Neural cell (in vitro differentiated cells): ENCODE measurements around the gene BTG4. TPM values are rescaled to one million over a fixed set of nuclear protein-coding genes. Genes with fewer than 3 reads are reported as not detected.

Source experiments
- H2AFZ ChIP-seq: fragments of 200-600, 300-800 bp; sonication (generic), shearing (Covaris generic); 2 replicates; pipeline ENCODE4 v1.6.0; 2014; ENCODE audit warnings: low read depth, mild to moderate bottlenecking, antibody characterized with exemption, low read length, moderate library complexity
- H3F3A ChIP-seq: fragments of 200-600 bp; shearing (Covaris generic); 2 replicates; pipeline ENCODE4 v1.6.1; 2016; ENCODE audit warnings: mild to moderate bottlenecking, moderate library complexity, mixed read lengths, antibody characterized with exemption, low read length; ENCODE audit not compliant: insufficient read depth, poor library complexity, severe bottlenecking
- H3K27ac ChIP-seq: fragments of 200-600, 300-800 bp; sonication (generic), shearing (Covaris generic); 2 replicates; pipeline ENCODE4 v1.5.1; 2014; ENCODE audit warnings: mild to moderate bottlenecking, low read length, moderate library complexity
- H3K27me3 ChIP-seq: fragments of 300-800, 200-600 bp; sonication (generic), shearing (Covaris generic); 2 replicates; pipeline ENCODE4 v1.6.0; 2014; ENCODE audit warnings: mild to moderate bottlenecking, low read depth, low read length, moderate library complexity; ENCODE audit not compliant: insufficient read depth
- H3K36me3 ChIP-seq: fragments of 300-800, 200-600 bp; sonication (generic), shearing (Covaris generic); 2 replicates; pipeline ENCODE4 v1.5.1; 2014; ENCODE audit warnings: mild to moderate bottlenecking, antibody characterized with exemption, low read length, moderate library complexity; ENCODE audit not compliant: insufficient read depth
- H3K4me2 ChIP-seq: fragments of 300-800, 200-600 bp; sonication (generic), shearing (Covaris generic); 2 replicates; pipeline ENCODE4 v1.6.0; 2014; ENCODE audit warnings: mild to moderate bottlenecking, low read length
- H3K4me3 ChIP-seq: fragments of 300-800, 200-600 bp; sonication (generic), shearing (Covaris generic); 2 replicates; pipeline ENCODE4 v1.5.1; 2014; ENCODE audit warnings: mild to moderate bottlenecking, low read length, moderate library complexity
- H3K79me2 ChIP-seq: fragments of 200-600 bp; shearing (Covaris generic); replicated peaks from 2 replicates; pipeline ENCODE4 v1.6.0; 2014; ENCODE audit warnings: mild to moderate bottlenecking, low read length, moderate library complexity; ENCODE audit not compliant: insufficient read depth
- H3K9ac ChIP-seq: fragments of 300-800, 200-600 bp; sonication (generic), shearing (Covaris generic); 2 replicates; pipeline ENCODE4 v1.6.1; 2016; ENCODE audit warnings: mild to moderate bottlenecking, low read length, mixed read lengths
- H3K9me2 ChIP-seq: fragments of 200-600 bp; shearing (Covaris generic); 2 replicates; pipeline ENCODE4 v1.6.1; 2016; ENCODE audit warnings: mild to moderate bottlenecking, low read length, mixed read lengths; ENCODE audit not compliant: insufficient read depth
- H3K9me3 ChIP-seq: fragments of 200-600, 300-800 bp; sonication (generic), shearing (Covaris generic); 2 replicates; pipeline ENCODE4 v1.6.1; 2016; ENCODE audit warnings: mild to moderate bottlenecking, mixed run types, low read length, moderate library complexity, mixed read lengths
- H4K20me1 ChIP-seq: fragments of 200-600 bp; shearing (Covaris generic); 2 replicates; pipeline ENCODE4 v1.6.1; 2016; ENCODE audit warnings: mild to moderate bottlenecking, mixed run types; ENCODE audit not compliant: insufficient read depth
- EP300 ChIP-seq: fragments of 450-650 bp; conservative IDR thresholded peaks from 2 replicates; pipeline ENCODE4 v1.6.1; 2014; ENCODE audit warnings: antibody characterized with exemption, mild to moderate bottlenecking, moderate library complexity; ENCODE audit not compliant: poor library complexity, severe bottlenecking
- EZH2 ChIP-seq: fragments of 200-600, 300-800 bp; shearing (Covaris generic), sonication (generic); IDR thresholded peaks from 2 replicates; pipeline ENCODE4 v1.6.1; 2014; ENCODE audit warnings: antibody characterized with exemption, low read length, borderline replicate concordance, mild to moderate bottlenecking; ENCODE audit not compliant: insufficient read depth, poor library complexity, severe bottlenecking
- MXI1 ChIP-seq: fragments of 450-650 bp; conservative IDR thresholded peaks from 2 replicates; pipeline ENCODE4 v1.6.1; 2014; ENCODE audit warnings: antibody characterized with exemption, mild to moderate bottlenecking; ENCODE audit not compliant: poor library complexity, severe bottlenecking
- POLR2AphosphoS5 ChIP-seq: IDR thresholded peaks from 2 replicates; pipeline ENCODE4 v1.6.1; 2012
- RAD21 ChIP-seq: fragments of 450-650 bp; conservative IDR thresholded peaks from 2 replicates; pipeline ENCODE4 v1.6.1; 2014; ENCODE audit warnings: antibody characterized with exemption, mild to moderate bottlenecking, moderate library complexity
- SMC3 ChIP-seq: fragments of 450-650 bp; conservative IDR thresholded peaks from 2 replicates; pipeline ENCODE4 v1.6.1; 2014; ENCODE audit warnings: antibody characterized with exemption, mild to moderate bottlenecking, moderate library complexity; ENCODE audit not compliant: poor library complexity
- TAF1 ChIP-seq: IDR thresholded peaks from 2 replicates; pipeline ENCODE4 v1.6.1; 2012; ENCODE audit warnings: low read depth
- polyA plus RNA-seq: library from polyadenylated mRNA; depleted of rRNA; stranded (reverse); fragments of >200 nt; gene quantifications from 2 replicates; pipeline ENCODE4 v1.2.3, GENCODE V29; 2014
- TF ChIP-seq, protein P1 (sequence below): fragments of 450-650 bp; IDR thresholded peaks from 2 replicates; pipeline ENCODE4 v1.5.1; 2014; ENCODE audit warnings: antibody characterized with exemption, mild to moderate bottlenecking, moderate library complexity; ENCODE audit not compliant: poor library complexity, severe bottlenecking
- TF ChIP-seq, protein P2 (sequence below): IDR thresholded peaks from 2 replicates; pipeline ENCODE4 v1.6.1; 2012; ENCODE audit warnings: borderline replicate concordance

Gene BTG4
- polyA plus RNA-seq, 1 donor from 2014 or later, result not detected

DNA sequence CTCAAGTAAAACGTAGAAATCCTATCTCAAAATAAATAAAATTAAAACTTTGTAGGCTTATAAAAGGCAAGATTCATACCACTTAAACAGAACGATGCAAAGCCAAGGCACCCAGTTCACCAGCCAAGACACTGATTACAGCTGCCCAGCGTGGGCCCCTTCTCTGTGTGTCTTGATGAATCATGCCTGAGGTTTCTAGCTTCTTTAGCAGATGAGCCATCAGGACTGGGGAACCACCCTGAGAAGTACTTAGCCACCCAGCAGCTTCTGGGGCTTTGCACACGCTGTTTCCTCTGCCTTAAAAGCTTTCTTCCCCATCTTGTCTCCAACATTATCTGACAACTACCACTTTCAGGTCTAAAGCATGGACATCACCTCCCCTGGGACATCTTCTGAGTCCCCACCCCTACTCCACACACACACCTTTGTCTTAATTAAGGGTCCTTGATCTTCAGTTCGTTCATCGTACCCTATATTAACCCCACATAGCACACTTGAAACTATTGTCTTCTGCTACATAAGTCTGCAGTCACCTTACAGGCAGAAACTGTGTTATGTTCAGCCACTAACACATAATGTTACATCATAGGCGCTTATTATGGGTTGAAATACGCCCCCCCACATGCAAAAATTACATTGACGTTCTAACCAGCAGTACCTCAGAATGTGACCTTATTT lies 19.6 kb upstream of the BTG4 start:
- H3F3A ChIP-seq, result no peaks in the 10 kb centered on the region
- H4K20me1 ChIP-seq, result no peaks in the 10 kb centered on the region
- H3K36me3 ChIP-seq, result no peaks in the 10 kb centered on the region
- no peak overlapping the region for H3K9ac ChIP-seq
- H3K4me3 ChIP-seq, result no peak overlapping the region
- H3K27ac ChIP-seq, result no peak overlapping the region
- no peak overlapping the region for H2AFZ ChIP-seq
- no peaks in the 10 kb centered on the region for H3K79me2 ChIP-seq
- no peaks in the 10 kb centered on the region for H3K27me3 ChIP-seq
- no peaks in the 10 kb centered on the region for H3K9me3 ChIP-seq
- H3K4me2 ChIP-seq, result no peak overlapping the region
- TF ChIP-seq EP300, result no peak
- no peak for TF ChIP-seq EZH2
- TF ChIP-seq, protein P1, sequence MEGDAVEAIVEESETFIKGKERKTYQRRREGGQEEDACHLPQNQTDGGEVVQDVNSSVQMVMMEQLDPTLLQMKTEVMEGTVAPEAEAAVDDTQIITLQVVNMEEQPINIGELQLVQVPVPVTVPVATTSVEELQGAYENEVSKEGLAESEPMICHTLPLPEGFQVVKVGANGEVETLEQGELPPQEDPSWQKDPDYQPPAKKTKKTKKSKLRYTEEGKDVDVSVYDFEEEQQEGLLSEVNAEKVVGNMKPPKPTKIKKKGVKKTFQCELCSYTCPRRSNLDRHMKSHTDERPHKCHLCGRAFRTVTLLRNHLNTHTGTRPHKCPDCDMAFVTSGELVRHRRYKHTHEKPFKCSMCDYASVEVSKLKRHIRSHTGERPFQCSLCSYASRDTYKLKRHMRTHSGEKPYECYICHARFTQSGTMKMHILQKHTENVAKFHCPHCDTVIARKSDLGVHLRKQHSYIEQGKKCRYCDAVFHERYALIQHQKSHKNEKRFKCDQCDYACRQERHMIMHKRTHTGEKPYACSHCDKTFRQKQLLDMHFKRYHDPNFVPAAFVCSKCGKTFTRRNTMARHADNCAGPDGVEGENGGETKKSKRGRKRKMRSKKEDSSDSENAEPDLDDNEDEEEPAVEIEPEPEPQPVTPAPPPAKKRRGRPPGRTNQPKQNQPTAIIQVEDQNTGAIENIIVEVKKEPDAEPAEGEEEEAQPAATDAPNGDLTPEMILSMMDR, result no peak
- no peak for TF ChIP-seq RAD21
- no peaks in the 10 kb centered on the region for H3K9me2 ChIP-seq

- Histone ChIP-seq H3K9me2 (no peaks in the 10 kb centered on the region), H3K9ac (no peak overlapping the region), H3F3A (no peaks in the 10 kb centered on the region), H3K27me3 (no peaks in the 10 kb centered on the region), H3K4me2 (no peak overlapping the region), H3K36me3 (no peaks in the 10 kb centered on the region), H3K79me2 (no peaks in the 10 kb centered on the region), H2AFZ (no peak overlapping the region), H3K27ac (no peak overlapping the region), H4K20me1 (no peaks in the 10 kb centered on the region), H3K9me3 (no peaks in the 10 kb centered on the region), H3K4me3 (no peak overlapping the region)
- TF ChIP-seq, protein P2, sequence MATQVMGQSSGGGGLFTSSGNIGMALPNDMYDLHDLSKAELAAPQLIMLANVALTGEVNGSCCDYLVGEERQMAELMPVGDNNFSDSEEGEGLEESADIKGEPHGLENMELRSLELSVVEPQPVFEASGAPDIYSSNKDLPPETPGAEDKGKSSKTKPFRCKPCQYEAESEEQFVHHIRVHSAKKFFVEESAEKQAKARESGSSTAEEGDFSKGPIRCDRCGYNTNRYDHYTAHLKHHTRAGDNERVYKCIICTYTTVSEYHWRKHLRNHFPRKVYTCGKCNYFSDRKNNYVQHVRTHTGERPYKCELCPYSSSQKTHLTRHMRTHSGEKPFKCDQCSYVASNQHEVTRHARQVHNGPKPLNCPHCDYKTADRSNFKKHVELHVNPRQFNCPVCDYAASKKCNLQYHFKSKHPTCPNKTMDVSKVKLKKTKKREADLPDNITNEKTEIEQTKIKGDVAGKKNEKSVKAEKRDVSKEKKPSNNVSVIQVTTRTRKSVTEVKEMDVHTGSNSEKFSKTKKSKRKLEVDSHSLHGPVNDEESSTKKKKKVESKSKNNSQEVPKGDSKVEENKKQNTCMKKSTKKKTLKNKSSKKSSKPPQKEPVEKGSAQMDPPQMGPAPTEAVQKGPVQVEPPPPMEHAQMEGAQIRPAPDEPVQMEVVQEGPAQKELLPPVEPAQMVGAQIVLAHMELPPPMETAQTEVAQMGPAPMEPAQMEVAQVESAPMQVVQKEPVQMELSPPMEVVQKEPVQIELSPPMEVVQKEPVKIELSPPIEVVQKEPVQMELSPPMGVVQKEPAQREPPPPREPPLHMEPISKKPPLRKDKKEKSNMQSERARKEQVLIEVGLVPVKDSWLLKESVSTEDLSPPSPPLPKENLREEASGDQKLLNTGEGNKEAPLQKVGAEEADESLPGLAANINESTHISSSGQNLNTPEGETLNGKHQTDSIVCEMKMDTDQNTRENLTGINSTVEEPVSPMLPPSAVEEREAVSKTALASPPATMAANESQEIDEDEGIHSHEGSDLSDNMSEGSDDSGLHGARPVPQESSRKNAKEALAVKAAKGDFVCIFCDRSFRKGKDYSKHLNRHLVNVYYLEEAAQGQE, result no peak
- no peak for TF ChIP-seq EP300
- TF ChIP-seq EZH2, result no peak
- TF ChIP-seq, protein P1, result no peak
- no peak for TF ChIP-seq TAF1
- TF ChIP-seq MXI1, result no peak
- TF ChIP-seq POLR2AphosphoS5, result no peak
- TF ChIP-seq SMC3, result no peak
- TF ChIP-seq RAD21, result no peak
These were observed 18.9 kb upstream of the BTG4 start for GRCh38 chr11:111531136-111531535.
